CD14-positive monocyte (primary cell): ENCODE results near the gene L3MBTL4. TPM values are rescaled to one million over a fixed set of nuclear protein-coding genes. Genes with fewer than 3 reads are reported as not detected.
A peak's percentile ranks its signal among the peaks of the same experiment; 100 is the strongest.
"Not testable (repeated sequence)": the region's sequence is repeated elsewhere in the genome, so short reads cannot be mapped to it uniquely, and the experiment has no call there.

ENCODE experiments used
- DNase-seq, 3 donors: peaks; one replicate each; pipeline ENCODE4 v3.0.0-alpha.2; 2011 to 2022
- H2AFZ ChIP-seq: 2 replicates; pipeline ENCODE4 v1.6.0; 2012; ENCODE audit warnings: mild to moderate bottlenecking, low read depth, low read length, inconsistent platforms; ENCODE audit not compliant: insufficient read depth, poor library complexity, severe bottlenecking
- H3K27ac ChIP-seq, 2 donors: 1 replicate in 1 of 2; 2 replicates in 1 of 2; pipeline ENCODE4 v1.5.1; 2012 to 2013; ENCODE audit warnings: low read length in 2 of 2, control low read depth in 1 of 2, inconsistent platforms in 1 of 2, low read depth in 1 of 2, mild to moderate bottlenecking in 1 of 2
- H3K27me3 ChIP-seq, 2 donors: one replicate each; pipeline versions ENCODE4 v1.6.0 to v1.6.1; 2011 to 2013; ENCODE audit warnings: low read length in 2 of 2; ENCODE audit not compliant: control insufficient read depth in 2 of 2, insufficient read depth in 2 of 2
- H3K36me3 ChIP-seq, 2 donors: replicated peaks in 1 of 2; 1 replicate in 1 of 2; 2 replicates in 1 of 2; pipeline versions ENCODE4 v1.5.1 to v1.6.1; 2012 to 2013; ENCODE audit warnings: low read length in 2 of 2, control low read depth in 1 of 2, inconsistent platforms in 1 of 2, mild to moderate bottlenecking in 1 of 2; ENCODE audit not compliant: insufficient read depth in 2 of 2, control insufficient read depth in 1 of 2
- H3K4me1 ChIP-seq, 2 donors: 1 replicate in 1 of 2; 2 replicates in 1 of 2; pipeline versions ENCODE4 v1.5.1 to v1.6.1; 2012 to 2013; ENCODE audit warnings: low read length in 2 of 2, control low read depth in 1 of 2, inconsistent platforms in 1 of 2, mild to moderate bottlenecking in 1 of 2, moderate library complexity in 1 of 2; ENCODE audit not compliant: insufficient read depth in 2 of 2, control insufficient read depth in 1 of 2
- H3K4me2 ChIP-seq: replicated peaks from 2 replicates; pipeline ENCODE3; 2012; ENCODE audit warnings: low read length, moderate library complexity, mild to moderate bottlenecking; ENCODE audit not compliant: poor library complexity, severe bottlenecking; ENCODE audit errors: extremely low read depth
- H3K4me3 ChIP-seq, 3 experiments: fragments of 200-600 bp in 1 of 3; sonication (generic) in 1 of 3; replicated peaks in 1 of 3; 1 replicate in 2 of 3; 2 replicates in 1 of 3; pipeline ENCODE4 v1.5.1; 2011 to 2013; ENCODE audit warnings: low read length in 3 of 3, mild to moderate bottlenecking in 3 of 3, control low read depth in 2 of 3, low read depth in 2 of 3, inconsistent platforms in 1 of 3, moderate library complexity in 1 of 3
- H3K79me2 ChIP-seq: 2 replicates; pipeline ENCODE4 v1.6.0; 2012; ENCODE audit warnings: mild to moderate bottlenecking, control low read depth, inconsistent platforms, low read length, moderate library complexity; ENCODE audit not compliant: insufficient read depth
- H3K9ac ChIP-seq: 2 replicates; pipeline ENCODE4 v1.6.0; 2017; ENCODE audit warnings: low read length, mild to moderate bottlenecking; ENCODE audit not compliant: insufficient read depth, poor library complexity, severe bottlenecking
- H3K9me3 ChIP-seq, 2 donors: replicated peaks in 1 of 2; 1 replicate in 1 of 2; 2 replicates in 1 of 2; pipeline versions ENCODE4 v1.5.1 to v1.6.1; 2012 to 2013; ENCODE audit warnings: low read length in 2 of 2, control low read depth in 1 of 2; ENCODE audit not compliant: control insufficient read depth in 1 of 2, insufficient read depth in 1 of 2
- H4K20me1 ChIP-seq: 2 replicates; pipeline ENCODE4 v1.6.0; 2012; ENCODE audit warnings: mild to moderate bottlenecking, low read length, control low read depth, moderate library complexity; ENCODE audit not compliant: insufficient read depth
- H3K27ac Mint-ChIP-seq, 7 donors: one replicate each; pipeline ENCODE4 v1.8.0; 2020; ENCODE audit warnings: mild to moderate bottlenecking in 7 of 7, mixed read lengths in 7 of 7, moderate library complexity in 6 of 7, inconsistent platforms in 2 of 7
- H3K27me3 Mint-ChIP-seq, 3 donors: one replicate each; pipeline ENCODE4 v1.8.0; 2021 to 2022; ENCODE audit warnings: low read depth in 3 of 3, mild to moderate bottlenecking in 3 of 3, mixed read lengths in 3 of 3, moderate library complexity in 3 of 3, inconsistent platforms in 1 of 3
- H3K36me3 Mint-ChIP-seq, 2 donors: one replicate each; pipeline ENCODE4 v1.8.0; 2020; ENCODE audit warnings: mixed read lengths in 2 of 2, inconsistent platforms in 1 of 2, mild to moderate bottlenecking in 1 of 2
- H3K4me1 Mint-ChIP-seq: one replicate; pipeline ENCODE4 v1.8.0; 2020; ENCODE audit warnings: mild to moderate bottlenecking, mixed read lengths
- H3K4me3 Mint-ChIP-seq, 2 donors: one replicate each; pipeline ENCODE4 v1.8.0; 2020; ENCODE audit warnings: mild to moderate bottlenecking in 2 of 2, mixed read lengths in 2 of 2, moderate library complexity in 1 of 2
- H3K9me3 Mint-ChIP-seq, 7 donors: one replicate each; pipeline ENCODE4 v1.8.0; 2020 to 2022; ENCODE audit warnings: mixed read lengths in 7 of 7, mild to moderate bottlenecking in 6 of 7, moderate library complexity in 6 of 7, inconsistent platforms in 2 of 7
- CTCF ChIP-seq: fragments of 200-600 bp; IDR thresholded peaks from one replicate; pipeline ENCODE4 v1.8.0; 2022; ENCODE audit warnings: antibody characterized with exemption, mild to moderate bottlenecking
- WGBS: methylation state at CpG from one replicate; pipeline ENCODE4 v1.1.5; 2013; ENCODE audit warnings: missing lambda C conversion rate; ENCODE audit not compliant: insufficient coverage; 5-methylcytosine and 5-hydroxymethylcytosine counted together
- intact Hi-C, 2 donors: fragments of 100-400 bp; cut with micrococcal nuclease; formaldehyde crosslinking; loops; one replicate each; pipeline versions ENCODE4 v1.15.0 to v1.15.1; 2023
- polyA plus RNA-seq, 3 donors: library from polyadenylated mRNA; depleted of rRNA in 1 of 3; unstranded in 2 of 3; stranded (reverse) in 1 of 3; fragments of 300-500 nt in 2 of 3; fragments of >200 nt in 1 of 3; fragmentation: Illumina TruSeq in 2 of 3; gene quantifications; 1 replicate in 2 of 3; 2 replicates in 1 of 3; pipeline ENCODE4 v1.2.3, GENCODE V29; 2012 to 2021

The L3MBTL4 gene
- polyA plus RNA-seq, 3 donors: 0.55 to 1.2 (median 0.72) TPM

GRCh38 chr18:6279308-6279707 lies 135.4 kb downstream of the L3MBTL4 start:
- Histone ChIP-seq H4K20me1 (no peaks in the 10 kb centered on the region), H2AFZ (no peak overlapping the region), H3K36me3 (no peaks in the 10 kb centered on the region), H3K27me3 (no peaks in the 10 kb centered on the region), H3K27ac (no peak overlapping the region), H3K4me1 (no peaks in the 10 kb centered on the region), H3K79me2 (no peaks in the 10 kb centered on the region), H3K4me2 (no peak overlapping the region), H3K9me3 (no peaks in the 10 kb centered on the region), H3K4me3 (no peak overlapping the region), H3K9ac (no peak overlapping the region)
- Mint-ChIP-seq H3K4me3 (no peak overlapping the region), H3K27ac (peak overlapping the region in 1 of 7 donors; percentile 4), H3K9me3 (no peaks in the 10 kb centered on the region), H3K36me3 (no peaks in the 10 kb centered on the region), H3K27me3 (peaks cover 0 to 4% (median 0%) of the 10 kb centered on the region in 3 donors), H3K4me1 (no peaks in the 10 kb centered on the region)
- 100% methylated on average over 1 of the region's 1 CpG for WGBS
- intact Hi-C loops: no loop called here
- DNase-seq: no peak
- no peak for TF ChIP-seq CTCF

- Histone ChIP-seq H3K4me1 (no peaks in the 10 kb centered on the region), H4K20me1 (no peaks in the 10 kb centered on the region), H3K4me2 (no peak overlapping the region), H3K27ac (no peak overlapping the region), H3K9ac (no peak overlapping the region), H3K36me3 (no peaks in the 10 kb centered on the region), H3K27me3 (no peaks in the 10 kb centered on the region), H3K79me2 (no peaks in the 10 kb centered on the region), H2AFZ (no peak overlapping the region), H3K4me3 (no peak overlapping the region), H3K9me3 (no peaks in the 10 kb centered on the region)
- Mint-ChIP-seq H3K27ac (peak overlapping the region in 1 of 7 donors; percentile 1), H3K4me3 (no peak overlapping the region), H3K4me1 (no peaks in the 10 kb centered on the region), H3K9me3 (peaks cover 0 to 6% (median 2%) of the 10 kb centered on the region in 7 donors), H3K36me3 (no peaks in the 10 kb centered on the region), H3K27me3 (peaks cover 0 to 6% (median 1%) of the 10 kb centered on the region in 3 donors)
- TF ChIP-seq CTCF: no peak
- no peak for DNase-seq
- WGBS: 100% methylated on average over 3 of the region's 6 CpGs
- intact Hi-C loops: no loop called here
Measured at GRCh38 chr18:6273423-6273822, 141.3 kb downstream of the L3MBTL4 start.

- peak overlapping the region in 1 of 7 donors; percentile 42 for H3K27ac Mint-ChIP-seq
- H3K36me3 Mint-ChIP-seq, H3K27me3 Mint-ChIP-seq, H3K4me3 ChIP-seq, H3K9me3 ChIP-seq, H3K27ac ChIP-seq, intact Hi-C loops, H3K9ac ChIP-seq, H3K79me2 ChIP-seq, H4K20me1 ChIP-seq, H3K27me3 ChIP-seq, H3K4me2 ChIP-seq, H3K4me1 Mint-ChIP-seq, H3K4me1 ChIP-seq, H3K9me3 Mint-ChIP-seq, H2AFZ ChIP-seq, H3K36me3 ChIP-seq, DNase-seq, H3K4me3 Mint-ChIP-seq: not testable (repeated sequence)
- WGBS: 92% methylated on average over 2 of the region's 10 CpGs
Measured at GRCh38 chr18:6272144-6272543, 142.6 kb downstream of the L3MBTL4 start.
